ENCODE data around the gene ERCC4.

ERCC4 gene

GRCh38 chr16:13919330-13919682, 648 bp upstream of the ERCC4 start:
- Histone ChIP-seq H3K27ac (peak overlapping the region; percentile 49 to 55), H3K4me3 (peak overlapping the region; percentile 21)
- no peak for TF ChIP-seq CTCF (IDR thresholded peaks at IDR 0.05)
- DNase-seq (ENCODE audit: low spot score): no peak

- no peak for TF ChIP-seq CTCF (IDR thresholded peaks at IDR 0.05)
- no peak for DNase-seq (ENCODE audit: low spot score)
- Histone ChIP-seq H3K27ac (peak overlapping the region; percentile 68 to 85), H3K4me3 (peak overlapping the region; percentile 92)
Measured at GRCh38 chr16:13920510-13920818, 510 bp downstream of the ERCC4 start.

- no peak for TF ChIP-seq CTCF (IDR thresholded peaks at IDR 0.05)
- no peak overlapping the region for H3K27ac ChIP-seq
- H3K4me3 ChIP-seq: no peak overlapping the region
- DNase-seq (ENCODE audit: low spot score): no peak
Measured at GRCh38 chr16:13921328-13921727, 1.4 kb downstream of the ERCC4 start.

- H3K4me3 ChIP-seq: no peak overlapping the region
- peak; percentile 46 for TF ChIP-seq CTCF (IDR thresholded peaks at IDR 0.05)
- DNase-seq (ENCODE audit: low spot score): no peak
- no peak overlapping the region for H3K27ac ChIP-seq
Measured at GRCh38 chr16:13923703-13924298, 3.8 kb downstream of the ERCC4 start.

- no peak overlapping the region for H3K4me3 ChIP-seq
- no peak for DNase-seq (ENCODE audit: low spot score)
- no peak overlapping the region for H3K27ac ChIP-seq
- TF ChIP-seq CTCF (IDR thresholded peaks at IDR 0.05): no peak
Measured at GRCh38 chr16:13926464-13926863, 6.5 kb downstream of the ERCC4 start.

GRCh38 chr16:13926891-13927290, 6.9 kb downstream of the ERCC4 start:
- DNase-seq (ENCODE audit: low spot score): no peak
- Histone ChIP-seq H3K4me3 (no peak overlapping the region), H3K27ac (no peak overlapping the region)
- TF ChIP-seq CTCF (IDR thresholded peaks at IDR 0.05): no peak

GRCh38 chr16:13928646-13929045, 8.7 kb downstream of the ERCC4 start:
- TF ChIP-seq CTCF (IDR thresholded peaks at IDR 0.05): no peak
- Histone ChIP-seq H3K27ac (no peak overlapping the region), H3K4me3 (no peak overlapping the region)
- no peak for DNase-seq (ENCODE audit: low spot score)

All from coronary artery (tissue), 2 donors.